A673 (cell line): ENCODE data around the gene SLC48A1. TPM values are rescaled to one million over a fixed set of nuclear protein-coding genes. Genes with fewer than 3 reads are reported as not detected.
A peak's percentile ranks its signal among the peaks of the same experiment; 100 is the strongest.

Experiments
- BruUV-seq: library from RNA; stranded (reverse); fragments of 400-500 nt; replicated peaks from 2 replicates; lab custom pipeline; 2021; lab: Mats Ljungman, UMichigan
- CTCF ChIA-PET: fragments of 300-600 bp; sonication (Branson Sonifier 250); formaldehyde crosslinking; loops from one replicate; lab custom pipeline; 2022; ENCODE audit warnings: antibody characterized with exemption; lab: Charles Lee
- POLR2A ChIA-PET: fragments of 300-600 bp; sonication (Branson Sonifier 250); formaldehyde crosslinking; loops from one replicate; lab custom pipeline; 2022; ENCODE audit warnings: antibody characterized with exemption; ENCODE audit not compliant: low non-redundant PET; lab: Charles Lee
- DNase-seq: peaks from one replicate; pipeline ENCODE4 v3.0.0-alpha.2; 2015; ENCODE audit warnings: low spot score
- H3K27ac ChIP-seq: fragments of 200-600 bp; sonication (generic); 2 replicates; pipeline ENCODE4 v1.5.1; 2016; ENCODE audit warnings: mixed run types, low read depth, mild to moderate bottlenecking, mixed read lengths, antibody characterized with exemption, low read length; ENCODE audit not compliant: poor library complexity, severe bottlenecking
- H3K27me3 ChIP-seq: fragments of 200-600 bp; sonication (generic); replicated peaks from 2 replicates; pipeline ENCODE4 v1.6.1; 2017; ENCODE audit warnings: mixed run types, low read depth, mild to moderate bottlenecking, mixed read lengths, antibody characterized with exemption, low read length; ENCODE audit not compliant: insufficient read depth, poor library complexity
- H3K36me3 ChIP-seq: fragments of 200-600 bp; sonication (generic); 2 replicates; pipeline ENCODE4 v1.6.1; 2016; ENCODE audit warnings: mixed run types, mild to moderate bottlenecking, mixed read lengths, antibody characterized with exemption, low read length; ENCODE audit not compliant: insufficient read depth, poor library complexity, severe bottlenecking
- H3K4me1 ChIP-seq: fragments of 200-600 bp; sonication (generic); 2 replicates; pipeline ENCODE4 v1.6.1; 2017; ENCODE audit warnings: mixed run types, mild to moderate bottlenecking, mixed read lengths, antibody characterized with exemption, low read length; ENCODE audit not compliant: insufficient read depth, poor library complexity, severe bottlenecking
- H3K4me3 ChIP-seq: fragments of 200-600 bp; sonication (generic); 2 replicates; pipeline ENCODE4 v1.5.1; 2016; ENCODE audit warnings: low read depth, mixed run types, mild to moderate bottlenecking, mixed read lengths, low read length; ENCODE audit not compliant: poor library complexity, severe bottlenecking
- H3K9me3 ChIP-seq: fragments of 200-600 bp; sonication (generic); 2 replicates; pipeline ENCODE4 v1.6.1; 2016; ENCODE audit warnings: mixed run types, low read depth, mild to moderate bottlenecking, mixed read lengths, antibody characterized with exemption, low read length; ENCODE audit not compliant: poor library complexity, severe bottlenecking
- EZH2 ChIP-seq: fragments of 200-600 bp; sonication (generic); IDR thresholded peaks from 2 replicates; pipeline ENCODE4 v1.6.1; 2017; ENCODE audit warnings: borderline replicate concordance, low read depth, mild to moderate bottlenecking, mixed read lengths, antibody characterized with exemption, low read length; ENCODE audit not compliant: poor library complexity, severe bottlenecking
- intact Hi-C: fragments of 100-400 bp; cut with micrococcal nuclease; formaldehyde crosslinking; loops from one replicate; pipeline ENCODE4 v1.10.0; 2022; ENCODE audit not compliant: unreplicated experiment
- total RNA-seq: library from RNA; stranded (reverse); gene quantifications from 2 replicates; pipeline ENCODE4 v1.2.3, GENCODE V29; 2021
- TF ChIP-seq, protein P1 (sequence below): fragments of 300-800, 200-600 bp; sonication (generic); conservative IDR thresholded peaks from 2 replicates; pipeline ENCODE4 v1.5.1; 2017; ENCODE audit warnings: low read depth, mild to moderate bottlenecking, antibody characterized with exemption, low read length, moderate library complexity, mixed read lengths

Gene SLC48A1
- total RNA-seq, 1 experiment from 2014 or later, result 39.3 TPM

DNA sequence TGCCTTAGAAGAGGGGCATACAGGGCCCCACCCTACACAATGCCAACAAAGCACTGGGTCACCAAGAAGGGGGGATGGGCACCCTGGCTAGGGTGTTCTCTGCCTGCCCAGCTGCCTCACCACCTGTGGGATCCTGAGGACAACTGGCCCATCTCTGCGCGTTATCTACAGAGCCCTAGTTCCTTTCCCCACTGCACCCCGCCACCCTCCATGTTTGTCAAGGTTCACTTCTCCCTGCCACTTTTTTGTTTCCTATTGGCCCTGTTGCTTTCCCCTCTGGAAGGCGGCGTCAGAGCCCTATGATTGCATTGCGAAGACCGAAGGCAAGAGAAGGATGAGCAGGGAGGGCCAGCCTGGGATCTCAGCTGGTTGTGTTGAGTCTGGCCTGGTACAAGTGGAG is 1.6 kb downstream of the SLC48A1 start:
- TF ChIP-seq, protein P1, sequence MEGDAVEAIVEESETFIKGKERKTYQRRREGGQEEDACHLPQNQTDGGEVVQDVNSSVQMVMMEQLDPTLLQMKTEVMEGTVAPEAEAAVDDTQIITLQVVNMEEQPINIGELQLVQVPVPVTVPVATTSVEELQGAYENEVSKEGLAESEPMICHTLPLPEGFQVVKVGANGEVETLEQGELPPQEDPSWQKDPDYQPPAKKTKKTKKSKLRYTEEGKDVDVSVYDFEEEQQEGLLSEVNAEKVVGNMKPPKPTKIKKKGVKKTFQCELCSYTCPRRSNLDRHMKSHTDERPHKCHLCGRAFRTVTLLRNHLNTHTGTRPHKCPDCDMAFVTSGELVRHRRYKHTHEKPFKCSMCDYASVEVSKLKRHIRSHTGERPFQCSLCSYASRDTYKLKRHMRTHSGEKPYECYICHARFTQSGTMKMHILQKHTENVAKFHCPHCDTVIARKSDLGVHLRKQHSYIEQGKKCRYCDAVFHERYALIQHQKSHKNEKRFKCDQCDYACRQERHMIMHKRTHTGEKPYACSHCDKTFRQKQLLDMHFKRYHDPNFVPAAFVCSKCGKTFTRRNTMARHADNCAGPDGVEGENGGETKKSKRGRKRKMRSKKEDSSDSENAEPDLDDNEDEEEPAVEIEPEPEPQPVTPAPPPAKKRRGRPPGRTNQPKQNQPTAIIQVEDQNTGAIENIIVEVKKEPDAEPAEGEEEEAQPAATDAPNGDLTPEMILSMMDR, result no peak
- ChIA-PET CTCF (no interaction called here), POLR2A (no interaction called here)
- no peaks in the 10 kb centered on the region for H3K36me3 ChIP-seq
- peaks cover 51% of the 10 kb centered on the region for H3K4me1 ChIP-seq
- DNase-seq, result no peak
- no TSS peak for BruUV-seq
- peak overlapping the region; percentile 74 for H3K27ac ChIP-seq
- no peaks in the 10 kb centered on the region for H3K27me3 ChIP-seq
- H3K9me3 ChIP-seq, result no peaks in the 10 kb centered on the region
- H3K4me3 ChIP-seq, result peak overlapping the region; percentile 88
- intact Hi-C loops, result loop anchor here (5.0 kb wide), 2 partner anchors 32 to 122 kb away; no protein-coding TSS in a partner anchor

DNA sequence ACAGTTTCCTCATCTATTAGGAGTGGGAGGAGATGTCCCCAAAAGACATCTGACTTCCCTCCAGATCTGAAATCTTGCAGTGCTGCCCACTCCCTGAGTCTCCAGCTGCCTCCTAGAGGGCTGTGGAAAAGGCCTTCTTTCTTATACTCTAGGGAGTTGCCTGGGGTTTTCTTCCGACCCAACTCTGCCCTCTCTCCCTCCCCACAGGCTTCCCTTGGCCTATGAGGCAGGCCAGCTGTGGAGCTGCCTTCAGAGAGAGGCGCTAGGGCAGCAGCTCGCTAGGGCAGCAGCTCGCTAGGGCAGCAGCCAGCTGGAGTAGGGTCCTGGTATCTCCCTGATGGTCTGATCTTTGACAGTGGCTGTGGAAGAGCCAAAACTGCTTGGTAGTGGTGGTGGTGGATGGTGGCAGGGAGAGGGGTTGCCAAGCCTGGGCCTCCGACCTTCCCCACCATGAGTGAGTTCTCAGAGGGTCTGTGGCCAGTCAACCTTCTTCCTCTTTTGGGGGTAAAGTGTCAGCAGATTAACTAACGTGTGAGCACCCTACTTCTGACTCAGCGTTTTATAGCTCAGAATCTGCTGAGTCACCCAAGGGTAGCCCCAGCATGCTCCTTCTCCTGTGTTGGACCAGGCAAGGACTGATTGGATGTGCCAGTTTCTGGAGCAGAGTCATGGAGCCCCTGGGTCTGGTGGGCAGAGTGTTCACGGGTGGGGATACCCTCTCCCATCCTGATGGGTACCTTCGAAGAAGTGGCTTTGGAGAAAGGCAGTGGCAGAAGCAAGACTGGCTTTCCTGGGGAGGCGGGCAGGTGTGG is 2.3 kb downstream of the SLC48A1 start:
- no peaks in the 10 kb centered on the region for H3K27me3 ChIP-seq
- peak overlapping the region; percentile 74 for H3K27ac ChIP-seq
- BruUV-seq, result no TSS peak
- H3K4me3 ChIP-seq, result no peak overlapping the region
- ChIA-PET POLR2A (no interaction called here), CTCF (interaction anchor here (0.7 to 0.9 kb wide), 2 partner anchors 20 to 69 kb away, joined by 3 read pairs; partner anchors contain the start of gene RPAP3)
- intact Hi-C loops, result loop anchor here (5.0 kb wide), 2 partner anchors 33 to 123 kb away; no protein-coding TSS in a partner anchor
- H3K9me3 ChIP-seq, result no peaks in the 10 kb centered on the region
- H3K36me3 ChIP-seq, result peaks cover 4% of the 10 kb centered on the region
- TF ChIP-seq, protein P1, result no peak
- TF ChIP-seq EZH2, result no peak
- H3K4me1 ChIP-seq, result peaks cover 45% of the 10 kb centered on the region
- DNase-seq, result peak; percentile 46

DNA sequence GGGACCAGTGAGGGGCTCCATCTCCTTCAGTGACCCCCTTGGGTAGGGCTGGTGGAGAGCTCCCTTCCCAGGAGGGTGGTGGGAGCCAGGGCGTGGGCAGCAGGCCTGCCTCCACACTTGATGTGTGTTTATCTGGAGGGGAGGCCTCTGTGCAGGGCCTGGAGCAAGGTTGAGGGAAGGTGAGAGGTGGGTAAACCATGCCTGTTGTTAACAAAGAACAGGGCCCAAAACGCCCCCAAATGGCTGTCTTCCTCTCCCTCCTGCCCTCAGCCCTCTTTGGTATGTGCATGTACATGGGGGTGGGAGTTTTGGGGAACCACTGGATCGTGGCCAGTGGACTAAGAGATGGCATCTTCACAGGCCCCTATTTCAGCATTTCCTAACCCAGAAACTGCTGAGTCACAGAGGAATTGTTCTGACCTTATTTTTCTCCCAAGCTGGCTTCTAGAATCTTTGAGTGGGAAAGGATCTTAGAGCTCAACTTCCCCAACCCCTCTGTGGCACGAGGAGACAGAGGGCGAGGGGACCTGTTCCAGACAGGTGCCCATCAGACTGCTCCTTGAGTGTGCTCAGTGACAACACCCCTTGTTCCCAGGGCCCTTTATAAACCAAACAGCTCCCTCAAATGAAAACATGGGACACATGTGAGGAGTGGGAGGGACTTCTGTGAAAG is 3.6 kb downstream of the SLC48A1 start:
- BruUV-seq, result no TSS peak
- intact Hi-C loops, result loop anchor here (5.0 kb wide), 2 partner anchors 34 to 124 kb away; no protein-coding TSS in a partner anchor
- DNase-seq, result no peak
- Histone ChIP-seq H3K4me1 (peaks cover 40% of the 10 kb centered on the region), H3K9me3 (no peaks in the 10 kb centered on the region), H3K27me3 (no peaks in the 10 kb centered on the region), H3K4me3 (no peak overlapping the region), H3K27ac (peak overlapping the region; percentile 74), H3K36me3 (peaks cover 6% of the 10 kb centered on the region)
- TF ChIP-seq, protein P1, result no peak
- TF ChIP-seq EZH2, result no peak
- ChIA-PET CTCF (interaction anchor here (0.9 to 1.3 kb wide), 2 partner anchors 35 to 71 kb away, joined by 3 read pairs; partner anchors contain the start of gene RPAP3), POLR2A (interaction anchor here (0.6 kb wide), 1 partner anchor 40 kb away, joined by 3 read pairs; no protein-coding TSS in a partner anchor)
